Skin epidermis (tissue), 12 donors: ENCODE data around the gene RARS1.
A peak's percentile ranks its signal among the peaks of the same experiment; 100 is the strongest.
"Not testable (repeated sequence)": the region's sequence is repeated elsewhere in the genome, so short reads cannot be mapped to it uniquely, and the experiment has no call there.

Source experiments
- H3K27ac ChIP-seq, 21 experiments: fragments of 200-600 bp; sonication (generic) in 11 of 21; one replicate each; pipeline ENCODE4 v1.5.0; 2020; ENCODE audit warnings: mild to moderate bottlenecking in 3 of 21, inconsistent platforms in 2 of 21, moderate library complexity in 2 of 21
- H3K4me3 ChIP-seq, 7 experiments: fragments of 200-600 bp; sonication (generic) in 2 of 7; one replicate each; pipeline ENCODE4 v1.5.0; 2020; ENCODE audit warnings: inconsistent platforms in 2 of 7, mild to moderate bottlenecking in 2 of 7, moderate library complexity in 1 of 7

Gene RARS1

DNA sequence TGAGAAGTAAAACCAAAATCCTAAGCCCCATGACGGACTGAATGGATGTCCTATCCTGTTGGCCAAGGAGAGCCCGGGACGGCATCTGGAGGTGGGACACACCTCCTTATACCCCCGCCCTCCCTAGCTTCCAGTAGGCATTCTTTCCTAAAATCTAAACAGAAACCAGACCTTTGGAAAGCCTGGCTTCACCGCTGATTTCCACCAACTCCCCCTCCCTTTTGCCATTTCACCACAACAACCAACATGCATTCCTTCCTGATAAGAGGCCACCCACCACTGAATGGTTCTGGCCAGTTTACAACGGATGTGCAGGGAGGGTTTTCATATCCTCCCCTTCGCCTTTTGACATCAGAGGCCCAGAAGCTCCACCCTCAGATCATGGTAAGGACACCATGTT, 9.2 kb upstream of the RARS1 start:
- Histone ChIP-seq H3K27ac (no peak overlapping the region), H3K4me3 (no peak overlapping the region)

DNA sequence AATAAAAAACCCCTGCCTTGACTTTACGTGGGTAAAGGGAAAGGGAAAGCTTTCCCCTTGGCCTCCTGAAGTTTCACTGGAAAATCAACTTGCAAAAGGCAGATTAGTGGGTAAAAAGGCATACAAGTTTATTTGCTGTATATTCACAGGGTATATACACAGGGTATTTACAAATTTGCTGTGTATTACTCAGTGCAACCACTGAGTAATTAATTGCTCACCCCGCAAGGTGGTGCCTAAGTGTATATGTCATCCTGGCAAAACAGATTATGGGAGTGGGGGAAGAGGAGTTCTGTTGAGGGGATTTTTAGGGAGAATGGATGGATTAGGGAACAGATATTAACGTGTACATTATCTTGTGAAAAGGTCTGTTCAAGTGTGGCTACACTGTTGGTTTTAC, 7.1 kb upstream of the RARS1 start:
- Histone ChIP-seq H3K4me3 (no peak overlapping the region), H3K27ac (no peak overlapping the region)

- H3K27ac ChIP-seq: no peak overlapping the region
- H3K4me3 ChIP-seq: no peak overlapping the region
Measured at GRCh38 chr5:168480601-168481000, 5.7 kb upstream of the RARS1 start.

DNA sequence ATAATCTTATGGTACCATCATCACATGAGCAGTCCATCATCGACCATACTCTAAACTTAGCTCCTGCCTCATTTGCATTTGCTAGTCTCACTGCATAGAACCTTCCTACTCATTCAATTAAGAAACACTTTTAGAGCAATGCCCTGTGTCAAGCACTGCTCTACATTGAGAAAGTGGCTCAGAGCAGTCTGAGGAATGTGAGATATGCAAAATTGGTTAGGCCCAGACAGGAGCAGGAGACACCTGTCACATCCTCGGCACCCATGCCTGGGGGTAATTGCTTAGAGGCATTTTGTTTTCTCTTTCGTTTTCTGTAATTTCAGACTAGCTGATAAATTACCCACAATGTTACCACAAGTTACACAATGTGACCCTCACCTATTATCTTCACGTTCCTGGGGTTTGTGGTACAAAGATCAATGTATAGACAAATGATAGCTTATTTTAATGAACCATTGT, 4.9 kb upstream of the RARS1 start:
- H3K27ac ChIP-seq: no peak overlapping the region

GRCh38 chr5:168482361-168482760, 3.9 kb upstream of the RARS1 start:
- H3K27ac ChIP-seq: no peak overlapping the region
- H3K4me3 ChIP-seq: no peak overlapping the region

More for the DNA sequence above, 4.9 kb upstream of the RARS1 start:
- H3K4me3 ChIP-seq: no peak overlapping the region

DNA sequence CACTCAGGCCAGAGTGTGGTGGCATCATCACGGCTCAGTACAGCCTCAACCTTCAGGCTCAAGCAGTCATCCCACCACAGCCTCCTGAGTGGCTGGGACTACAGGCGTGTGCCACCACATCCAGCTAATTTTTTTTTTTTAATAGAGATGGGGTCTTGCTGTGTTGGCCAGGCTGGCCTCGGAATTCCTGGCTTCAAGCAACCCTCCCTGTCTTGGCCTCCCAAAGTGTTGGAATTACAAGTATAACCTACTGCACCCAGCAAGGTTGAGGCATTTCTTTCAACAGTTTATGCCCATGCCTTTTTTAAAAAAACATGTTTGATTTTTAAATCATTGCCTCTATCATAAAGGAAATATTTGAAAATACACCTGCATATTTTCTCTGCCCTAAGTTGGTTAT, 2.8 kb downstream of the RARS1 start:
- no peak overlapping the region for H3K4me3 ChIP-seq
- H3K27ac ChIP-seq: no peak overlapping the region

DNA sequence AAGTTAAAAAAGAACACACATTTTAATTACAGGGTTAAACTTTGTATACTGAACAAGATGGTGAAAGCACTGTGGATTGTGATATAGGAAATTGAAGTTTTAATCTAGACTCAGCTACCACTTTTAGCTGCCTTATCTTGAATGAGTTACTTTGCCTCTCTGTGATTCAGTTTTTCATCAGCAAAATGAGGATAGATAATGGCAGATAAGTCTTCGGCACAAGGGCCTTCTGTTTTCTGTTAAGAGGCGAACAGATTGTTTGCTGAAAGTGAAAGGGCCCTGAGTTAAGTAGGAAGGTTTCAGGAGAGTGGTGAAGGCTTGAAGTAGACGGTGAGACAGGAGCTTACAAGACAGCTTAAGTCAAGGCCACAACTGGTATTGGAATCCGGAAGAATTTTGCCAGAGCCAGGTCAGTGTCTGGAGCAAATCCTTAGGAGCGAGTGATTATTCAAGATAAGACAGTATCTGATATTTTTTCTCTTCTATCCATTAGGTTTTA, 7.8 kb downstream of the RARS1 start:
- Histone ChIP-seq H3K4me3 (no peak overlapping the region), H3K27ac (no peak overlapping the region)

- H3K4me3 ChIP-seq: no peak overlapping the region
Measured at GRCh38 chr5:168502563-168503237, 16.4 kb downstream of the RARS1 start.

DNA sequence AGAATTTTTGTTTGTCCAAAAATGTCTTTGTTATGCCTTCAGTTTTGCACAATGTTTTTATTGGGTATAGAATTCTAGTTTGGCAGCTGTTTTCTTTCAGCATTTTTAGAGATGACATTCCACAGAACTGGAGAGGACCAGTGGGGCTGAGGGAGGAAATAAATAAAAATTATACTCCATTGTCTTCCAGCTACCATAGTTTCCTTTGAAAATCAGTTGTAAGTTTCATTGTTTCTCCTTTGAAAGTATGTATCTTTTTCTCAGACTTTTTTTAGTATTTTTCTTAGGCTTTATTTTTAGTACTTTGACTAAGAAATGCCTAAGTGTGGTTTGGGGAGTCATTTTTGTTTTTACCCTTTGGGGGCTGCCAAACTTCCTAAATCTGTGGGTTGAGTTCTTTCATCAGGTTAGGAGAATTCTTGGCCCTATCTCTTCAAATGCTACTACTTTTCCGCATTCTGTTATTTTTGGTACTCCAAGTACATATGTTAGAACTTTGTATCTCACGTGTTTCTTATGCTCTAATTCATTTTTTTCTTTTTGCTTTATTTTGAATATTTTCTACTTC, 27.7 kb downstream of the RARS1 start:
- H3K4me3 ChIP-seq: no peak overlapping the region
- H3K27ac ChIP-seq: no peak overlapping the region

More at GRCh38 chr5:168502563-168503237, 16.4 kb downstream of the RARS1 start:
- no peak overlapping the region for H3K27ac ChIP-seq

- no peak overlapping the region for H3K4me3 ChIP-seq
- no peak overlapping the region for H3K27ac ChIP-seq
Measured at GRCh38 chr5:168525856-168526255, 39.6 kb downstream of the RARS1 start.

DNA sequence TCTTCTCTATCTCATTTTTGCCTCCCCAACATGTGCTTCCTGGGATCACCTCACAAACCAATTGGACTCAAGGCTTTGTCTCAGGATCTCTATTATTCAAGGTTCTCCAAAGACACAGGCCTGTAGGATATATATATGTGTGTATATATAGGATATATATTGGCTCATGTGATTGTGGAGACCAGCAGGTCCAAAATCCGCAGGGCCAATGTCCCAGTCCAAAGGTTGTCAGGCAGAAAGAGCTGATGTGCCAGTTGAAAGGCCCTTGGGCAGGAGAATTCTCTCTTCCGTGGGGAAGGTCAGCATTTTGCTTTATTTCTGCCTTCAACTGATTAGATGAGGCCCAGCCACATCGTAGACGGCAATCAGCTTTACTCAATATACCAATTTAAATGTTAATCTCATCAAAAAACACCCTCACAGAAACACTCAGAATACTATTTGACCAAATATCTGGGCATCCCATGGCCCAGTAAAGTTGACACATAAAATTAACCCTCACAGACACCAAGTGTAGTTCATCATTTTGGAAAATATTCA, 41.6 kb downstream of the RARS1 start:
- H3K27ac ChIP-seq: no peak overlapping the region
- H3K4me3 ChIP-seq: no peak overlapping the region

DNA sequence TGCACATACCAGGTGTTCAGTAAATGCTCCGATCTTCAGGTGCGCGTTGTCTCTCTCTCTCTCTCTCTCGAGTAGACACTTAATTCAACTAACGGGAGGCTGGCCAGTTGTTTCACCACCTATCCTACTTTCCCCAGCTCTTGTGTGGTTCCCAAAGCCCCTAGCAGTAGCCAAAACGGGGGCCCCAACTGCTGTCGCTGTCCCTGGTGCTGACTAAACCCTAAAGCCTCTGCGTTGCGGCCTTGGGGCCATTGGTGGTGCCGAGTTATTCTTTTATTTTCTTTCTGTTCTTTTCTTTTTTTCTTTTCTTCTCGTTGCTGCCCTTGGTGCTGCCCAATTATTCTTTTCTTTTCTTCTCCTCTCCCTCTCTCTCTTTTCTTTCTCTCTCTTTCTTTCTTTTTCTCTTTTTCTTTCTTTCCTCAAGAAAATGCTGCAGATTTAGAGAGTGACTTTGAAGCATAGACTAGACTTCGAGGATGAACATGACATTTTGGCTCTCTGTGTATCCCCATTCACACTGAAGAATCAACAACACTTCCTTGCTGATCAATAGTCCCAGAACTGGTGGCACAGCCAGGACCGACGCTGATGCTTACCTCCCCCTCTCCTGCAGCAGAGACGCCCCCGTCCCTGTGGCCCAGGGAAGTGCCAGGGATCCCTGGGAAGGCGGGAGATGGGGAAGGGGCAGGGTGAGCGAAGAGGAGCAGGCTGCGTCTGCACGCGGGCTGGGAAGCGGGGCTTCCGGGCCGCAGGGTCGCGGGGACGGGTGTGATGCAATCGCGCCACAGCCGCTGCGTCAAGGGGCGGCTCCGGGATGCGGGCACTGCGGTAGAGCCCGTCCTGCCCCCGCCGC, 42.5 kb downstream of the RARS1 start, which contains the start of gene FBLL1:
Gene FBLL1 (plus strand): TSS at position 785 of the 853 bp plus-strand sequence. CDS start 200 bp downstream, outside the sequence.
- Histone ChIP-seq H3K27ac (no peak within 1 kb of the TSS), H3K4me3 (peak within 1 kb of the TSS in 6 of 7 experiments; percentile 21 to 47 (median 32))

DNA sequence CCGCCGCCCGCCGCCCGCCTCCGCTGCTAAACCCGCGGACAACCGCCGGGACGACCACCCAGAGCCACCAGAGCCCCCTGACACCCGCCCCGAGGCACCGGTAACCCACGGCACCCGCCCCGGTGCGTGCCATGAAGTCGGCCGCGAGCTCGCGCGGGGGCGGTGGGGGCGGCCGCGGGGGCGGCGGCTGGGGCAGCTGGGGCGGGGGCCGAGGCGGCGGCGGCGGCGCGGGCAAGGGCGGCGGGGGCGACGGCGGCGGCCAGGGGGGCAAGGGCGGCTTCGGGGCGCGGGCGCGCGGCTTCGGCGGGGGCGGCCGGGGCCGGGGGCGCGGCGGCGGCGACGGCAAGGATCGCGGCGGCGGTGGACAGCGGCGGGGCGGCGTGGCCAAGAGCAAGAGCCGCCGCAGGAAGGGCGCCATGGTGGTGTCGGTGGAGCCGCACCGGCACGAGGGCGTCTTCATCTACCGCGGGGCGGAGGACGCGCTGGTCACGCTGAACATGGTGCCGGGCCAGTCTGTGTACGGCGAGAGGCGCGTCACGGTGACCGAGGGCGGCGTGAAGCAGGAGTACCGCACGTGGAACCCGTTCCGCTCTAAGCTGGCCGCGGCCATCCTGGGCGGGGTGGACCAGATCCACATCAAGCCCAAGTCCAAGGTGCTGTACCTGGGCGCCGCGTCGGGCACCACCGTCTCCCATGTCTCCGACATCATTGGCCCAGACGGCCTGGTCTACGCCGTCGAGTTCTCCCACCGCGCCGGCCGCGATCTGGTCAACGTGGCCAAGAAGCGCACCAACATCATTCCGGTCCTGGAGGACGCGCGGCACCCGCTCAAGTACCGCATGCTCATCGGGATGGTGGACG, 43.3 kb downstream of the RARS1 start:
- Histone ChIP-seq H3K27ac (no peak overlapping the region), H3K4me3 (peak overlapping the region in 6 of 7 experiments; percentile 21 to 47 (median 32))

DNA sequence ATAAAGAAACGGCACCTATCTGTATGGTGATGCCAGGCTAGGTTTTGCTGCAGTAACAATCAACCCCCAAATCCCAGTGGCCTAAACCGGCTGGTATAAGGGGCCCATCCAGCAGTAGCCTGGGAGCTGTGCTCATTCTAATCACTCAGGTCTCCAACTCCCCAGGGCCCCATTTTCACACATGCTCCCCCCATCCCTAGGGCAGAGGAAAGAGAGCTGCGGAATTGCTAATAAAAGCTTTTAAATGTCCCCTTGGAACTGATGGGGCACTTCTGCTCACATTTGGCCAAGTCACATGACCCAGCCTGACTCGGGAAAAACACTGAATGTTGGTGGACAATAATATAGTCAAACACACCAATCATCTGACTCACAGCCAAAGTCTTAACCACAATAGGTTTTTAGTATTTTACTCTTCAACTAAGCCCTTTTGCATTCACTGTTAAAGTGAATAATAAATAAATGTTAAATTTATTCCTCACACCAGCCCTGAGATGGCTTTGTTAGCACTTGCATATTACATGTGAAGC, 44.4 kb downstream of the RARS1 start:
- Histone ChIP-seq H3K27ac (no peak overlapping the region), H3K4me3 (no peak overlapping the region)

- H3K4me3 ChIP-seq: no peak overlapping the region
- H3K27ac ChIP-seq: no peak overlapping the region
Measured at GRCh38 chr5:168531191-168531590, 44.9 kb downstream of the RARS1 start.

DNA sequence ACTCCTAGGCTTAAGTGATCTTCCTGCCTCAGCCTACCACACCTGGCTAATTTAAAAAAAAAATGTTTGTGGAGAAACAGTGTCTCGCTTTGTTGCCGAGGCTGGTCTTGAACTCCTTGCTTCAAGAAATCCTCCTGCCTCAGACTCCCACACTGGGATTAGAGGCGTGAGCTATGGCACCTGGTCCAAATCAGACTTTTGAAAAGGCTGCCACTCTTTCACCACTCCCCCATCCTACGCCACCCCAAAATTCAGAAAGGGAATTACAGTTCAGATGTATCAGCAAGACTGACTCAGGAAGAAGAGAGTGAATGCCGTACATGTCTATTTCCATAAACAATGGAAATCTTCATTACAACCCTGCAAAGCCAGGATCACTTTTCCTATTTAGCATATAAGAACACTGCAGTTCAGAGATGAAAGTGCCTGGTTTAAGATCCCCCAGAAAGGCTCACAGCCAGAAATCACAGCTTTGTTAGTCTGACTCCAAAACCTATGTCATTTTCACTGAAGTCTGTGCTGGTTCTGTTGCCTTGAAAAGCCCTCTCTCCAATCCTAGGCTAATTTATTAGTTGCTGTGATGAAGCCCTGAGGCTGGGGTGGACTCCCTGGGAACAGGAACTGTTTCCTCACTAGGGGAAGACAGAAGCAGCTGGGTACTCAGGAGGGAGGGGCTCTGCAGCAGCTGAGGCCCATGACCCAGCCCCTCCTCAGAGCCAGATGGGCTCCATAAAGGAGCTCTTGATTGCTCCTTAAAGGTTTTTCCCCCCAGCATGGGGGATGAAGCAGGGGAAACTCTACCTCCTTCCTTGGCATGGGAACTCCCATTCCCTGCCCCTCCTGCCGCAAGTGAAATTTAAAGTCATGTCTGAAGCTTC, 46.0 kb downstream of the RARS1 start:
- Histone ChIP-seq H3K27ac (no peak overlapping the region), H3K4me3 (no peak overlapping the region)

DNA sequence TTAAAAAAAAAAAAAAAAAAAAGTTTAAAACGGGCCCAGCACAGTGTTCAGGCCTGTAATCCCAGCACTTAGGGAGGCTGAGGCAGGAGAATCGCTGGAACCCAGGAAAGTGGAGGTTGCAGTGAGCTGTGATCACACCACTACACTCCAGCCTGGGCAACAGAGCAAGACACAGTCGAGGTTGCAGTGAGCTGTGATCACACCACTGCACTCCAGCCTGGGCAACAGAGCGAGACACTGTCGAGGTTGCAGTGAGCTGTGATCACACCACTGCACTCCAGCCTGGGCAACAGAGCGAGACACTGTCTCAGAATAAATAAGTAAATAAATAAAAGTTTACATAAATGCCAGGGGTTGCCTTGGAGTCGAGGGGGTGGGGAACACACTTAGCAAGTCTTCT, 48.1 kb downstream of the RARS1 start:
- not testable (repeated sequence) for H3K4me3 ChIP-seq, H3K27ac ChIP-seq

DNA sequence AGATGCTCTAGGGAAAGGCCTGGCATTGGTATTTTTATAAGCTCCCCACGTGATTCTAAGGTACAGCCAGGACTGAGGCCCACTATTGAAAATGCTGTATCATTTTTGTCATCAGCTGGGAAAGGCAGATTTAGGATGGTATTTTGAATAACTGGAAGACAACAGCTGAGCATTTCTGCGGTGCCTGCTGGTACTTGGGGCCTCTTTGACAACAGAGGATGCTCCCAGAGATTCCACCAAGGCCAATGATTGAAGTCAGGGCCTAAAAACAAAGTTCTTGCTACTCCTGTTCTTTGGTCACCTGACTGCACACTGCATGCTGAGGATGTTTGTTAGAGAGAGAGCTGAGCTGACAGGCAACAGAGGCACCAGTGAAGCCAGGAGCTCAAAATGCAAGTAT, 50.9 kb downstream of the RARS1 start:
- Histone ChIP-seq H3K4me3 (no peak overlapping the region), H3K27ac (no peak overlapping the region)
